Urinary bladder (tissue), 4 donors: ENCODE measurements around the gene GTF3C1. TPM values are rescaled to one million over a fixed set of nuclear protein-coding genes. Genes with fewer than 3 reads are reported as not detected.

ENCODE experiments used
- DNase-seq: peaks from one replicate; pipeline ENCODE4 v3.0.0-alpha.2; 2015; ENCODE audit errors: extremely low spot score
- H3K27ac ChIP-seq: one replicate; pipeline ENCODE4 v1.5.1; 2013; ENCODE audit warnings: low read depth, mild to moderate bottlenecking, moderate library complexity
- H3K36me3 ChIP-seq: one replicate; pipeline ENCODE4 v1.6.1; 2013; ENCODE audit warnings: mild to moderate bottlenecking, moderate library complexity; ENCODE audit not compliant: insufficient read depth
- H3K4me1 ChIP-seq: one replicate; pipeline ENCODE4 v1.6.1; 2013; ENCODE audit warnings: mild to moderate bottlenecking, moderate library complexity; ENCODE audit not compliant: insufficient read depth
- H3K4me3 ChIP-seq: one replicate; pipeline ENCODE4 v1.5.1; 2013; ENCODE audit warnings: low read depth, low read length
- WGBS: extraction: QIAGEN DNeasy Blood & Tissue Kit; methylation state at CpG from one replicate; pipeline ENCODE4 v1.1.7; 2013; 5-methylcytosine and 5-hydroxymethylcytosine counted together
- polyA plus RNA-seq: library from polyadenylated mRNA; stranded (reverse); fragments of 200-250 nt; gene quantifications from one replicate; pipeline ENCODE4 v1.2.3, GENCODE V29; 2013
- total RNA-seq: library from RNA; depleted of rRNA; stranded (reverse); fragments of >200 nt; gene quantifications from one replicate; pipeline ENCODE4 v1.2.3, GENCODE V29; 2014
- donor health status: healthy with polysubstance abuse.
- donor health status: healthy.

The GTF3C1 gene
- total and polyA plus RNA-seq, 2 donors: 43.4 to 55.5 TPM

DNA sequence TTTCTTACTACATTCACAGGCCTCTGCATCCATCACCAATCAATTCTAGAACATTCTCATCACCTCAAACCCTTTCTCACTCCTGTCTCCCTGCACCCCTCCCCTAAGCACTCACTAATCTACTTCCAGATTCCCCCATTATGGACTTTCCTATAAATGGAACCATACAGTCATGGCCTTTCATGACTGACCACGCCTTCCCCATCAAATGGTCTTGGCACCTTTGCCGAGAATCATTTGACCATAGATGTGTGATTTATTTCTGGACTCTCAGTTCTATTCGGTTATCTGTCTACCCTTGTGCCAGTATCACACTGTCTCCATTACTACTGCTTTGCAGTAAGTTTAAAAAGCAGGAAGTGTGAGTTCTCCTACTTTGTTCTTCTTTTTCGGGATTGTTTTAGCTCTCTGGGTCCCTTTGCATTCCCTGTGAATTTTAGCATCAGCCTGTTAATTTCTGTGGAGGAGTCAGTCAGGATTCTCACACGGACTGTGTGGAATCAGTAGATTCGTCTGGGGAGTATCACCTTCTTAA, 27.5 kb downstream of the GTF3C1 start:
- Histone ChIP-seq H3K4me3 (no peak overlapping the region), H3K4me1 (no peaks in the 10 kb centered on the region), H3K27ac (no peak overlapping the region), H3K36me3 (no peaks in the 10 kb centered on the region)
- WGBS: 77% methylated on average over 6 of the region's 6 CpGs
- DNase-seq: no peak

DNA sequence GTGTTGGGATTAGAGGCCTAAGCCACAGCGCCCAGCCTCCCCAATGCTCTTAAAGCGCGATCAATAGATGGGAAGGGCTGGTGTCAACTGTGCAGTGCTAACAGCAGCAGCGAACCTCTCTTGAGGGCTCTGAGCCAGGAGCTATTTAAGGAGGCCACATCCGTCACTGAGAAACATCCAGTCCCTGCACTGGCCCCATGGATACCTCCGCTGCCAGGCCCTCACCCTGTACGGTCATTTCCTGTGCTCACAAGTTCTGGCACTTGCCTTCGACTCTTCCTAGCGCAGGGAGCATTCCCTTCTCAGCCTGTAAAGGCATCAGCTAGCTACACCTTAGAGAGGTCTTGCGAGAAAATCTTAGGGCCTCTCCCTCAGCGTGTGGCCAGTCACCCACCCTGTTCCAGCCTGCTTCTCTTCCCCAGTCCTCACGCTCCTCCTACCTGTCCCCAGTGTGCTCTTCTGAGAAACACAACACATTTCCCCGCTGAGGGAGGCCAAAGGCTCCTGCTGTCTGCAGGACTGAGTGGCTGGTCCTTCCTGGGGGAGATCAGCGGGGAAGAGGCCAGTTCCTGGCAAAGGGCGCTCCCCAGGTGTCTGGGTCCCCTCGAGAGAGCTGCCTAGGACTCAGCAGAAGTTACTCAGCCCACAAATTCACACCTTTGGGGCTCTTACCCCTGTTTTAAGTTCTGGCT, 28.6 kb downstream of the GTF3C1 start:
- no peaks in the 10 kb centered on the region for H3K4me1 ChIP-seq
- no peak for DNase-seq
- no peaks in the 10 kb centered on the region for H3K36me3 ChIP-seq
- 53% methylated on average over 16 of the region's 16 CpGs for WGBS
- no peak overlapping the region for H3K27ac ChIP-seq
- no peak overlapping the region for H3K4me3 ChIP-seq

DNA sequence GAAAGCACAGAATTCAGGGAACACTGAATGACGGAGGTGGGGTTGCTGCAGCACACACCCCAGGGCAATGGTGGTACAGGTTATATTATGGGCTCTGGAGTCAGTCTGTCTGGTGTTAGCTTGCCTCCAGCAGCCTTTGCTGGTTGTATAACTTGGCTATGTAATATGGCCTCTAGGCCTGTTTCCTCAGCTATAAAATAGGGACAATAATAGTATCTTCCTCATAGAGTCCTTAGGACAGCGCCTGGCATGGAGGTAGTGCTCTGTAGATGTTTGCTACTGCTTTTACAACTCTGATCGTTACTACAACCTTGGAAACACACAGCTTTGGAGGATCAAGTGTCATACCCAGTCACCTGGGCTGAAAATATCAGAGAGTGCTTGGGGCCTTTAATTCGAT, 31.5 kb downstream of the GTF3C1 start:
- H3K27ac ChIP-seq: no peak overlapping the region
- H3K4me1 ChIP-seq: no peaks in the 10 kb centered on the region
- H3K4me3 ChIP-seq: no peak overlapping the region
- DNase-seq: no peak
- no peaks in the 10 kb centered on the region for H3K36me3 ChIP-seq
- 86% methylated on average over 4 of the region's 4 CpGs for WGBS

DNA sequence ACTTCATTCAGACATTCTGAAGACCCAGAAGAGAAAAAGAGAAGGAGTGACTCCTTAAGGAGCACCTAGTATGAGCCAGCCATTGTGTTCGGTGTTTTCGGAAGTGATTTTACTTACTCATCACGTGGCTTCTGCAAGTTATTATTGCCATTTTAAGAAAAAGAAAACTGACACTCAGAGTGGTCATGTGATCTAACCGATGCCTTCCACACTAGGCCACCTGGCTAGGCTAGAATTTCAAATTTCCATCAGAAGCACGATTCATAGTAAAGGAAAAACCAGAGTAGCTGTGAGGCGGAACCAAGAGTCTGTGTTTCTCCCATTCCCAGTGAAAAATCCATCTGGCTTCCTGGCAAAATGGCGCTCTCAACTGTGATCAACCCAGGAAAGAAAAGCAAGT, 32.0 kb downstream of the GTF3C1 start:
- Histone ChIP-seq H3K36me3 (no peaks in the 10 kb centered on the region), H3K4me1 (no peaks in the 10 kb centered on the region), H3K4me3 (no peak overlapping the region), H3K27ac (no peak overlapping the region)
- 96% methylated on average over 7 of the region's 7 CpGs for WGBS
- DNase-seq: no peak

DNA sequence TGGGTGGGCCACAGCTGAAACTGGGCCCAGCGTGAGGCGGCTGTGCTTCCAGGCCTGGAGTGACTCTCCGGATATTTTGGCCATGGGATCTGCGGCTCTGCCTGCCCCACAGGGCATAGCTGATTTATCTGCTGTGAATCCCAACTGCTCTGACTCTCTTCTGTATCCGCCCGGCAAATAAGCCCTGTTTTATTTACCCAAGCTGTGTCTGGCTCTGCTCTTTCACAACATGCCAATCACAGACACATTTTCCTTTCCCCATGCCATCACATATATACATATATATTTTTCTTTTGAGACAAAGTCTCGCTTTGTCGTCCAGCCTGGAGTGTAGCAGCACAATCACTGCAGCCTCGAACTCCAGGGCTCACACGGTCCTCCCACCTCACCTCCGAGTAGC, 33.3 kb downstream of the GTF3C1 start:
- no peaks in the 10 kb centered on the region for H3K4me1 ChIP-seq
- H3K4me3 ChIP-seq: no peak overlapping the region
- no peak overlapping the region for H3K27ac ChIP-seq
- WGBS: 91% methylated on average over 11 of the region's 11 CpGs
- no peak for DNase-seq
- H3K36me3 ChIP-seq: no peaks in the 10 kb centered on the region

DNA sequence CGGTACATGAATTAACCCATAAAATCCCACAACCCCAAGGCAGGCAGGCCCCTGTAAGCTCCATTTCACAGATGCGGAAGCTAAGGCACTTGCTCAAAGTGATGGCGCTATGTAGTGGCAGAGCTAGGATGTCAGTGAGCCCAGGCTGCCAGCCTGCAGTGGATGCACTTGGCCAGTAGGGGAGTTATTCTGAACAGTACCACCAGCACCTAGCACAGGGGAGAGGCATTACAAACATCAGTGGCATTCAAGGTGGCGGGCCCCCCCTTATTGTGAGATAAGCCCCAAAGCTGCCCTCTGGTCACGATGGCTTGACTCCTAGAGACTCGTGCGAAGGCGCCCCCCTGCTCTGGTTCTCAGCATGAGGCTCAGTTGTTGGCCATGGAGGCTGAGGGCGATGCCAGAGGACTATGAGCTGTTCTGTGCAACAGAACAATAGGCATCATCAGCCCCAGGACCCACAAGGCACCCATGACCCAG, 33.8 kb downstream of the GTF3C1 start:
- Histone ChIP-seq H3K4me3 (no peak overlapping the region), H3K27ac (no peak overlapping the region), H3K4me1 (no peaks in the 10 kb centered on the region), H3K36me3 (no peaks in the 10 kb centered on the region)
- WGBS: 89% methylated on average over 9 of the region's 9 CpGs
- no peak for DNase-seq

DNA sequence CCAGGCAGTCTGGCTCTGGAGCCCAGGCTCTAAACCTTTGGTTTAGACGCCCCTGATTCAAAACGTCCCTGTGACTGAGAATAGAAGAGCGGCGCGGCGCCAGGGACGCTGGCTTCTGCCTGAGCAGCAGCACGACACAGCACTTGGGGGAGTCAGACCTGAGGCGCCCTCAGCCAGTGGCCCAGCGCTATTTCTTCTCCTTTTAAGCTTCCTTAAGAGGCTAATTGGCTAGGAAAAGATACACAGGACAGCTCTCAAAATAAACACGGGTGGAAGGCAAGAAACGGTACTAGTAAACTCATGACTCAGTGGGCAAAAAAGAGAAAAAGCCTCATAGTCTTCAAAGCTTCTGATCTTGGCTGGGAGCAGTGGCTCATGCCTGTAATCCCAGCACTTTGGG, 34.9 kb downstream of the GTF3C1 start:
- H3K36me3 ChIP-seq: no peaks in the 10 kb centered on the region

DNA sequence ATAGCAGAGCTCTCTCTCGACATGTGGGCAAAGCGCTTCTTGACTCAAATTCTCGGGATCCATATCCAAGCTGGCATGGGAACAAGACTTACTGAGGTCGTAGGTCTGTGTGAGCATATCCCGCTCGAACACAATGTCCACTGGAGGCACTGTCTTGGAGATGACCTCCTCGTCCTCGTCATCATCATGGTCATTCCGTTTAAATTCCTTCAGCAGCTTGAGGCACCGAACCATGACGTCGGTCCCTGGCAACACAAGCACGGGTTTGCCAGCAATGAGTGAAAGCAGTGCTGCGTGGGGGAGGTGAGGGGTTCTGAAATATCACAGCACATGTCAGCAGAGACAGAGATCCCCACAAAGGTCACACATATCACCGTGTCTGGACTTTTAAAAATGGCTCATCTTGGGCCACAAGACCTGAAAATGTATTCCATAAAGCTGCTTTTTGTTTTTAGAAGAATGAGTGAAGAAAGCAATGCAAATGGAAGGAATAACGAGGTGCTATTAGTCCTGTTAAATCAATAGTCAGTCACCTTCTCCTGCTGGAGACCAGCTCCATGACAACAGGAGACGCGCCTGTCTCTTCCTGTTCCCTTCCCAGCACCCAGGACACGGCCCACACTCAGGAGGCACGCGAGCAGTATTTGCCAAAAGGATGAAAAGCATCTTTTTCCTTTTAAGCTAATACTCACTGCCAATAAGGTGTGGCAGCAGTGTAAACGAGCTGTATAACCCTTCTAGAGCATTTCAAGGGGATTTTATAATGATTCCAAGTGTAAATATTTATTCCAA, 37.9 kb downstream of the GTF3C1 start:
- Histone ChIP-seq H3K36me3 (no peaks in the 10 kb centered on the region), H3K4me1 (no peaks in the 10 kb centered on the region), H3K27ac (no peak overlapping the region), H3K4me3 (no peak overlapping the region)
- 79% methylated on average over 22 of the region's 22 CpGs for WGBS
- DNase-seq: no peak

More for the DNA sequence above, 34.9 kb downstream of the GTF3C1 start:
- 74% methylated on average over 12 of the region's 12 CpGs for WGBS
- DNase-seq: no peak
- Histone ChIP-seq H3K4me1 (no peaks in the 10 kb centered on the region), H3K4me3 (no peak overlapping the region), H3K27ac (no peak overlapping the region)

DNA sequence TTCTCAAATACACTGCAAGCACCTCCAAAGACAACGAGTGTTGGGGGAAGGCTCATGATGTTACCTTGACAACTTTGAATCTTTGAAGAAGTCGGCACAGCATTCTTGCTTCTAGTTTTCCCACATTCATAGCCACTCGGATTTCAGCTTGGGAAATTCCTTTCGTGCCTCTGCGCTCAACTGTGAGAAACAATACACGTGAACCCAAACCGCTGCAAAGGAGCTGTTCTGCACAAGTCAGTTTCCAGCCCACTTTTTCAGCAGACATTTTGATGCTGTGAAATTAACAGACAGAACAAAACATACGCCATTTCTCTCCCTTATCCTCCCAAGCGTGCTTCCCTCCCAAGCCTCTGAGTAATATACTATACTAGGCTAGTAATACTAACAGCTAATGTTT, 41.2 kb downstream of the GTF3C1 start:
- WGBS: 93% methylated on average over 9 of the region's 9 CpGs
- Histone ChIP-seq H3K27ac (no peak overlapping the region), H3K36me3 (no peaks in the 10 kb centered on the region)

DNA sequence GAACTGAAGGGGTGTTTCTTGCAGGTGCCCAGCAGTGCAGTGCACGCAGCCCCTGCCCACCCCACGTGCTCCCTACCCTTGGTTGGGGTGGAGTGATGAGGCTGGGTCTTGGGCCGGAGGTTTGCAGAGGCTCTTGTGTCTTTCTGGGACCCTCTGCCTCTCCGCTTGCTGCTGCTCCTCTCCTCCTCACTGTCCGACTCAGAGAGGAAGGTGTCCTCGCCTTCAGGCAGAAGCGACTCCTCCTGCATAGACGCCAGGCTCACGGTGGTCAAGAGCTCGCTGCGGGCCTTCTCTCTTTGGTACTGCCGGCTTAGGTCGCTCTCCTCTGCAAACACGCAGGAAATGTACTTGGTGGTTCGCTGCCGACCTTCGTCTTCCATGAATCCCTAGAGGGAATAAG, 42.9 kb downstream of the GTF3C1 start:
- H3K4me3 ChIP-seq: no peak overlapping the region
- WGBS: 94% methylated on average over 17 of the region's 17 CpGs
- H3K36me3 ChIP-seq: no peaks in the 10 kb centered on the region

More for the DNA sequence above, 41.2 kb downstream of the GTF3C1 start:
- DNase-seq: no peak
- Histone ChIP-seq H3K4me1 (no peaks in the 10 kb centered on the region), H3K4me3 (no peak overlapping the region)

DNA sequence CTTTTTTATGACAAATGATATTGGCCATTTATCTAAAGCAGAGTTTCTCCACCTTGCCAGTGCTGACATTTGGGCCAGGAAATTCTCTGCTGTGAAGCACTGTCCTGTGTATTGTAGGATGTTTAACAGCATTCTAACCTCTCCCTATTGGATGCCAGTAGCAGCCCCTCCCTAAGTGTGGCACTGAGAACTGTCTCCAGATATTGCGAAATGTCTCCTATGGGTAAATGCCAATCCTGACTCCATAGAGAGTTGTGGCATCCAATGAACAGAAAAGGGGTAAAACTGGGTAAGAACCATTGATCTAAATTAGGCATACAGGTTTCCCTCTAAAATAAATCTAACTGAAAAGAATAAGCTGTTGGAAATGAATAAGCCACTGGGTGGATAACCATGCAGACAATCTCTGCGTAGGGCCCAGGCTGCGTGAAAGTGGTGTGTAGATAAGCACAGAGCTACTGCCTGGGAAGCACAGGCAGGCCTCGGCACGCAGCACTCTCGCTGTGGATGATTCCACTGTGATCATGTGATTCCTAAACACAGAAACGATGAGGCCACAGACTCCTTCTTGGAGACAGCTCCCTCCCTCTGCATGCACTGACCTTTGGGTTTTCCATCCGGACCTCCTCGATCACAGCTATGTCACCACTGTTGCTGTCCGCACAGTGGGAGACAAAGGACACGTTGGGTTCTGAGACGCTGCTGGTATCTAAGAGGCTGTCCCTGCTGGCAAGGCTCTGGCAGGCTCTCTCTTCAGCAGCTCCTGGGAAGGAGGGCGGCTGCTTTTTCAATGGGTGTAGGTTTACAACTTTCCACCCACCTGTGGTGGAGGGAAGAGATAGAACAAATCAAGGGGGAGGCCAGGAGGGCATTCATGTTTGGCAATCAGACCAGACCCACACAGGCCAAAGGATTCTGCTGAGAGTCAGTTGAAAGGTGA, 44.1 kb downstream of the GTF3C1 start:
- 86% methylated on average over 13 of the region's 13 CpGs for WGBS
- Histone ChIP-seq H3K4me1 (no peaks in the 10 kb centered on the region), H3K36me3 (peaks cover 3% of the 10 kb centered on the region), H3K27ac (no peak overlapping the region), H3K4me3 (no peak overlapping the region)
- no peak for DNase-seq

More for the DNA sequence above, 42.9 kb downstream of the GTF3C1 start:
- Histone ChIP-seq H3K4me1 (no peaks in the 10 kb centered on the region), H3K27ac (no peak overlapping the region)
- no peak for DNase-seq

DNA sequence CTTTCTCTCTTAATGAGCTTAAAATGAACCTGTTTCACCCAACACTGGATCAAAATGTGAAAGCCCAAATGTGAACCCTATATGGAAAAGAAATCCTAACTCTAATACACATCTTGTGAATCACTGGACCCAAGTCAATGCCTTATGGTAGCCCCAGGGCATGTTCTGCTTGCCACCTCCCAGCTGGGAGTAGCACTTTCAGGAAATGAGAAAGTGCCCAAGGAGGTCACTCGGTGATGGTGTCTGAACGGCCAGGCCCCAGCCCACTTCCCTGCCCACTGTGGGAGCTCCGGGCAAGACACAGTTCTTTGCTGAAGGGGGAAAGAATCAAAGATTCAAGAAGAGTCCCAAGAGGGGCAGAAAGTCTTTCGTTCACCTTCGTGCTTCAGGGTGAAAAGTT, 46.1 kb downstream of the GTF3C1 start:
- Histone ChIP-seq H3K27ac (no peak overlapping the region), H3K4me3 (no peak overlapping the region), H3K4me1 (no peaks in the 10 kb centered on the region), H3K36me3 (peaks cover 4% of the 10 kb centered on the region)
- 92% methylated on average over 5 of the region's 5 CpGs for WGBS
- no peak for DNase-seq

DNA sequence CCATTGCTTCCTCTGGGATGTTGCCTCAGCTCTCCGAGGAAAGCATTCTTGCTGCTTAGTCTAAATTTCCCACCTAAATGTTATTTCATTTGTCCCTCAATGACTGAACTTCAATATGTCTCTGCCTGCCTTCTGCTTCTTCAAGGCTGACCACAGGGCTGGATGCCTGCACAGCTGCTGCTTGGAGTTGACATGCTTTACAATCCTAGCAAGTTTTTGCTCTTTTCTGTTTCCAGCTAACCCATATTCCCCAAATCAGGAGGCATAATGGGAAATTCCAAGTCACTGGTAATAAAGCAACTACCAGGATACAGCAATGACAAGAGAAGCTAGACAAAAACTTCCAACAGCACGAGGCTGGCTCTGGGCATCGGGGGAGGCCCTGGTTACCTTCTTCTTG, 48.9 kb downstream of the GTF3C1 start:
- WGBS: 97% methylated on average over 3 of the region's 3 CpGs
- Histone ChIP-seq H3K36me3 (peaks cover 9% of the 10 kb centered on the region), H3K4me1 (no peaks in the 10 kb centered on the region), H3K4me3 (no peak overlapping the region), H3K27ac (no peak overlapping the region)
- no peak for DNase-seq
